ENCODE measurements around the gene POC1A. TPM values are rescaled to one million over a fixed set of nuclear protein-coding genes. Genes with fewer than 3 reads are reported as not detected.

POC1A gene
- total RNA-seq, 1 experiment from 2014 or later = 25.7 TPM

DNA sequence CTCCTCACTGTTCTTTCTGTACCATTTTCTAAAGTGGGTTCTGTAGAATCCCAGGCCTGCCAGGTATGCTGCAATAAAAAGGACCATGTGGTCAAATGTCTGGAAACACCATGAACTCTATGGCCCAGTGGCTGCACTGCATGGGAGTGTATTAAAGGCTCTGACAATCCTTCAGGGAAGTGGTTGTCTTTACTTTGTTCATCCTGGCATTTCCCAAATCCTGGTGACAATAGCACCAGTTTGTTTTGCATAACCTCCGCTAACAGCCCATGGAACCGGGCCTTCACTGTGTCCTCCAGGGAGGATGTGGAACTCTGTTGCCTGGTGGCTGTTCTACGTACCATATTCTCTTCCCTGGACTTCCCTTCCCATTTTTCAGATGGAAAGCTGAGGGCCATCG lies 86.7 kb downstream of the POC1A start:
- Histone ChIP-seq H3K36me3 (ENCODE audit: control insufficient read depth, insufficient read depth, low read length) (no peaks in the 10 kb centered on the region), H3K4me3 (ENCODE audit: low read depth in 2 of 2, low read length in 2 of 2) (no peak overlapping the region), H3K27me3 (ENCODE audit: control insufficient read depth, insufficient read depth, low read length) (no peaks in the 10 kb centered on the region), H3K4me1 (ENCODE audit: control insufficient read depth, insufficient read depth, low read length) (no peaks in the 10 kb centered on the region), H3K9me3 (ENCODE audit: control insufficient read depth, insufficient read depth, low read depth, low read length) (no peaks in the 10 kb centered on the region), H3K27ac (ENCODE audit: low read length) (no peak overlapping the region)
- DNase-seq (ENCODE audit: low read depth, low spot score) = no peak
- in situ Hi-C loops (cut with HindIII; ENCODE audit: low pct_unique_long_range_greater_than_20kb, low sequenced_read_pairs) = no loop called here
- POLR2A ChIA-PET = no interaction called here
- TF ChIP-seq POLR2AphosphoS5 (IDR thresholded peaks at IDR 0.05; ENCODE audit: low read depth, low read length) = no peak
- CTCF ChIA-PET = interaction anchor here (0.5 kb wide), 1 partner anchor 10 kb away, joined by 5 read pairs; no protein-coding TSS in a partner anchor
- intact Hi-C loops (cut with micrococcal nuclease; ENCODE audit: unreplicated experiment) = no loop called here
- BruUV-seq (replicated peaks) = no TSS peak
- ATAC-seq = no peak

DNA sequence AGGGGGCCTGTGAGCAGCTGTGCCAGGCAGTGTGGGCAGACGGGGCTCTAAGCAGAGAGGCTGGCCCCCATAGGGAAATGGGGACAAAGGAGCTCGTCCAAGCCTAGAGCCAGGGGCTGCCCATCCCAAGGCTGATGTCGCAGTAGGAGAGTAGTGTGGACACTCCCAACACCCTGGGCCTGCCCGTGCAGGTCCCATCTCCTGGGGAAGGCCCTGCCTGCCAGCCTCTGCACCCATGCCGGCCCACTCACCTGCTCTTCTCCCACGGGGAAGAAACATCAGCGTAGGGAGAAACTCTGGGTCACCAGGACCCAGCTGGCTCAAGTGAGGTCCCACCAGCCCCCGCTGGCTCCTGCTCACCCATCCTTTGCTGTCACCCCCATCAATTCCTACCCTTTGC lies 87.2 kb downstream of the POC1A start:
- Histone ChIP-seq H3K4me1 (ENCODE audit: control insufficient read depth, insufficient read depth, low read length) (no peaks in the 10 kb centered on the region), H3K27ac (ENCODE audit: low read length) (no peak overlapping the region), H3K9me3 (ENCODE audit: control insufficient read depth, insufficient read depth, low read depth, low read length) (no peaks in the 10 kb centered on the region), H3K4me3 (ENCODE audit: low read depth in 2 of 2, low read length in 2 of 2) (no peak overlapping the region), H3K36me3 (ENCODE audit: control insufficient read depth, insufficient read depth, low read length) (no peaks in the 10 kb centered on the region), H3K27me3 (ENCODE audit: control insufficient read depth, insufficient read depth, low read length) (no peaks in the 10 kb centered on the region)
- ChIA-PET POLR2A (no interaction called here), CTCF (no interaction called here)
- DNase-seq (ENCODE audit: low read depth, low spot score) = no peak
- no peak for ATAC-seq
- intact Hi-C loops (cut with micrococcal nuclease; ENCODE audit: unreplicated experiment) = no loop called here
- BruUV-seq (replicated peaks) = no TSS peak
- in situ Hi-C loops (cut with HindIII; ENCODE audit: low pct_unique_long_range_greater_than_20kb, low sequenced_read_pairs) = no loop called here
- TF ChIP-seq POLR2AphosphoS5 (IDR thresholded peaks at IDR 0.05; ENCODE audit: low read depth, low read length) (no peak), TCF7L2 (IDR thresholded peaks at IDR 0.05; ENCODE audit: low read depth, low read length) (no peak), SIN3A (IDR thresholded peaks at IDR 0.05; ENCODE audit: borderline replicate concordance, insufficient read depth, low read depth, low read length) (no peak)
- TF ChIP-seq, protein P1, sequence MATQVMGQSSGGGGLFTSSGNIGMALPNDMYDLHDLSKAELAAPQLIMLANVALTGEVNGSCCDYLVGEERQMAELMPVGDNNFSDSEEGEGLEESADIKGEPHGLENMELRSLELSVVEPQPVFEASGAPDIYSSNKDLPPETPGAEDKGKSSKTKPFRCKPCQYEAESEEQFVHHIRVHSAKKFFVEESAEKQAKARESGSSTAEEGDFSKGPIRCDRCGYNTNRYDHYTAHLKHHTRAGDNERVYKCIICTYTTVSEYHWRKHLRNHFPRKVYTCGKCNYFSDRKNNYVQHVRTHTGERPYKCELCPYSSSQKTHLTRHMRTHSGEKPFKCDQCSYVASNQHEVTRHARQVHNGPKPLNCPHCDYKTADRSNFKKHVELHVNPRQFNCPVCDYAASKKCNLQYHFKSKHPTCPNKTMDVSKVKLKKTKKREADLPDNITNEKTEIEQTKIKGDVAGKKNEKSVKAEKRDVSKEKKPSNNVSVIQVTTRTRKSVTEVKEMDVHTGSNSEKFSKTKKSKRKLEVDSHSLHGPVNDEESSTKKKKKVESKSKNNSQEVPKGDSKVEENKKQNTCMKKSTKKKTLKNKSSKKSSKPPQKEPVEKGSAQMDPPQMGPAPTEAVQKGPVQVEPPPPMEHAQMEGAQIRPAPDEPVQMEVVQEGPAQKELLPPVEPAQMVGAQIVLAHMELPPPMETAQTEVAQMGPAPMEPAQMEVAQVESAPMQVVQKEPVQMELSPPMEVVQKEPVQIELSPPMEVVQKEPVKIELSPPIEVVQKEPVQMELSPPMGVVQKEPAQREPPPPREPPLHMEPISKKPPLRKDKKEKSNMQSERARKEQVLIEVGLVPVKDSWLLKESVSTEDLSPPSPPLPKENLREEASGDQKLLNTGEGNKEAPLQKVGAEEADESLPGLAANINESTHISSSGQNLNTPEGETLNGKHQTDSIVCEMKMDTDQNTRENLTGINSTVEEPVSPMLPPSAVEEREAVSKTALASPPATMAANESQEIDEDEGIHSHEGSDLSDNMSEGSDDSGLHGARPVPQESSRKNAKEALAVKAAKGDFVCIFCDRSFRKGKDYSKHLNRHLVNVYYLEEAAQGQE (IDR thresholded peaks at IDR 0.05; ENCODE audit: insufficient read depth in 1 of 2, low read depth in 2 of 2, low read length in 1 of 2) = no peak
- TF ChIP-seq, protein P2, sequence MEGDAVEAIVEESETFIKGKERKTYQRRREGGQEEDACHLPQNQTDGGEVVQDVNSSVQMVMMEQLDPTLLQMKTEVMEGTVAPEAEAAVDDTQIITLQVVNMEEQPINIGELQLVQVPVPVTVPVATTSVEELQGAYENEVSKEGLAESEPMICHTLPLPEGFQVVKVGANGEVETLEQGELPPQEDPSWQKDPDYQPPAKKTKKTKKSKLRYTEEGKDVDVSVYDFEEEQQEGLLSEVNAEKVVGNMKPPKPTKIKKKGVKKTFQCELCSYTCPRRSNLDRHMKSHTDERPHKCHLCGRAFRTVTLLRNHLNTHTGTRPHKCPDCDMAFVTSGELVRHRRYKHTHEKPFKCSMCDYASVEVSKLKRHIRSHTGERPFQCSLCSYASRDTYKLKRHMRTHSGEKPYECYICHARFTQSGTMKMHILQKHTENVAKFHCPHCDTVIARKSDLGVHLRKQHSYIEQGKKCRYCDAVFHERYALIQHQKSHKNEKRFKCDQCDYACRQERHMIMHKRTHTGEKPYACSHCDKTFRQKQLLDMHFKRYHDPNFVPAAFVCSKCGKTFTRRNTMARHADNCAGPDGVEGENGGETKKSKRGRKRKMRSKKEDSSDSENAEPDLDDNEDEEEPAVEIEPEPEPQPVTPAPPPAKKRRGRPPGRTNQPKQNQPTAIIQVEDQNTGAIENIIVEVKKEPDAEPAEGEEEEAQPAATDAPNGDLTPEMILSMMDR (IDR thresholded peaks at IDR 0.05) = no peak

DNA sequence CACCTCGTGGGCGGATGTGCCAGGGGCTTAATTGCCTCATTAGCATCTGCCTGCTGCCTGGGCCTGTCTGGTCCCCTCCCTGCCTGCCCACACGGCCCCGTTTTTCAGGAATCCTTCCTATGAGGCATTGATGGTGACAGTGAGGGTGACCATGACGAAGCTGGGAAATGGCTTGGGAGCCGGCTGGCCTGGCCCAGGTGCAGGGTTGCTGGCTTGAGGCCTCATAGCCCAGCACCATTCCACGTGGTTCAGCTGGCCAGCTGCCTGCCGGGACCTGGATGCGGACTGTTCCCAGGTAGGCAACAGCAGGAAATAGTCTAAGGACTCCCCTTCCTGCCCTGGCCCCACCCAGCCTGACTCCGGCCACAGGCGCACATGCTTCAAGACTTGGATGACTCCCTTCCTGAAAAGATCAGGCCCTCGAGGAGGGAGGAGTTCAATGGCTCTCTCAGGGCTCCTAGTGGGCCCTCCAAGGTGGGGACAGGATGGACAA lies 88.9 kb downstream of the POC1A start:
- Histone ChIP-seq H3K9me3 (ENCODE audit: control insufficient read depth, insufficient read depth, low read depth, low read length) (no peaks in the 10 kb centered on the region), H3K27ac (ENCODE audit: low read length) (no peak overlapping the region), H3K4me3 (ENCODE audit: low read depth in 2 of 2, low read length in 2 of 2) (no peak overlapping the region), H3K4me1 (ENCODE audit: control insufficient read depth, insufficient read depth, low read length) (no peaks in the 10 kb centered on the region), H3K36me3 (ENCODE audit: control insufficient read depth, insufficient read depth, low read length) (no peaks in the 10 kb centered on the region), H3K27me3 (ENCODE audit: control insufficient read depth, insufficient read depth, low read length) (no peaks in the 10 kb centered on the region)
- in situ Hi-C loops (cut with HindIII; ENCODE audit: low pct_unique_long_range_greater_than_20kb, low sequenced_read_pairs) (no loop called here), intact Hi-C loops (cut with micrococcal nuclease; ENCODE audit: unreplicated experiment) (no loop called here)
- ChIA-PET POLR2A (no interaction called here), CTCF (no interaction called here)
- no TSS peak for BruUV-seq (replicated peaks)
- no peak for TF ChIP-seq TCF7L2 (IDR thresholded peaks at IDR 0.05; ENCODE audit: low read depth, low read length)
- TF ChIP-seq SIN3A (IDR thresholded peaks at IDR 0.05; ENCODE audit: borderline replicate concordance, insufficient read depth, low read depth, low read length) = no peak
- TF ChIP-seq, protein P1 (IDR thresholded peaks at IDR 0.05; ENCODE audit: insufficient read depth in 1 of 2, low read depth in 2 of 2, low read length in 1 of 2) = no peak
- no peak for TF ChIP-seq POLR2AphosphoS5 (IDR thresholded peaks at IDR 0.05; ENCODE audit: low read depth, low read length)
- TF ChIP-seq, protein P2 (IDR thresholded peaks at IDR 0.05) = no peak
- ATAC-seq = no peak
- DNase-seq (ENCODE audit: low read depth, low spot score) = no peak

Data from Panc1 (cell line).